ENCODE measurements around the gene ZNF827.

The ZNF827 gene

GRCh38 chr4:145828802-145829485 is 109.7 kb downstream of the ZNF827 start:
- DNase-seq (ENCODE audit: insufficient read length, low spot score) (no peak), FAIRE-seq (no peak)
- no peak for TF ChIP-seq CTCF (IDR thresholded peaks at IDR 0.05; ENCODE audit: insufficient read depth, missing control alignments)

DNA sequence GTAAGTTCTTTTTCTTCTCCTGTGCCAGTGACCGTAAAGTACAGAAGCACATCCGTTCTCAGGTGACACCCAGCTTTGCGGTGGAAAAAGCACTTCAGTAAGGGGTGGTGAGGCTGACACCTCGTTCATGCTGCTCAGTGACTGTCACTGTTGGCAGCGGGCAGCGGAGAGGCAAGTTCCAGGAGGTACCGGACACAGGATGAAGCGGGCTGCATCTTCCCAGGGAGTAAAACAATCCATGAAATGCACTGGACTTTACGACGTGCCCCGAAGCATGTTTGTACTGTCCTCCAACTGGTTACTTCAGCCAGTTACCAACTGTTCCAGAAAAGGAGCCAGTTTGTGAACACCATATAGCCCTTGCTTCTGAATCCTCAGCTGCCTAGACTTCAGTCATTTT is 110.7 kb downstream of the ZNF827 start:
- no peak for DNase-seq (ENCODE audit: insufficient read length, low spot score)
- TF ChIP-seq CTCF (IDR thresholded peaks at IDR 0.05; ENCODE audit: insufficient read depth, missing control alignments), result no peak
- no peak for FAIRE-seq

- DNase-seq (ENCODE audit: insufficient read length, low spot score) (no peak), FAIRE-seq (no peak)
- no peak for TF ChIP-seq CTCF (IDR thresholded peaks at IDR 0.05; ENCODE audit: insufficient read depth, missing control alignments)
Measured at GRCh38 chr4:145825255-145825654, 113.4 kb downstream of the ZNF827 start.

DNA sequence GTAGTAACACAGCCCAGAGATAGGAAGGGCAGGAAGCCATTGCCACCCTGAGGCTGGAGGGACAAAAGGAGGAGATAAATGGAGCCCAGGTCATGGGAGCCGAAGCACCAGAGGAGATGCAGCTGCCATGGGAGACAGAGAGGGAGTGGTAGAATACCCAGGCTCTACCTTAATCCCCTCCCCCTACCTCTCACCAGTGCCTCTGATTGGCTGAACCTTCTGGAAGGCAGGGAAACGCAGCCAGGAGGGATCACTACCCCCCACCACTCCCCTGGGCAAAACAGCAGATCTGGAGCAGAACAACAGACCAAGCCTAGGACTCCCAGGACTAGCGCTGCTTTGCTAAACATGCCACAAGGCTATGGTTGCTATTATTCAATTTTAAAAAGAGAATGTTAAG is 114.2 kb downstream of the ZNF827 start:
- no peak for DNase-seq (ENCODE audit: insufficient read length, low spot score)

GRCh38 chr4:145823743-145824142 is 114.9 kb downstream of the ZNF827 start:
- FAIRE-seq (no peak), DNase-seq (ENCODE audit: insufficient read length, low spot score) (no peak)
- TF ChIP-seq CTCF (IDR thresholded peaks at IDR 0.05; ENCODE audit: insufficient read depth, missing control alignments), result no peak

More for the DNA sequence above, 114.2 kb downstream of the ZNF827 start:
- no peak for FAIRE-seq
- TF ChIP-seq CTCF (IDR thresholded peaks at IDR 0.05; ENCODE audit: insufficient read depth, missing control alignments), result no peak

DNA sequence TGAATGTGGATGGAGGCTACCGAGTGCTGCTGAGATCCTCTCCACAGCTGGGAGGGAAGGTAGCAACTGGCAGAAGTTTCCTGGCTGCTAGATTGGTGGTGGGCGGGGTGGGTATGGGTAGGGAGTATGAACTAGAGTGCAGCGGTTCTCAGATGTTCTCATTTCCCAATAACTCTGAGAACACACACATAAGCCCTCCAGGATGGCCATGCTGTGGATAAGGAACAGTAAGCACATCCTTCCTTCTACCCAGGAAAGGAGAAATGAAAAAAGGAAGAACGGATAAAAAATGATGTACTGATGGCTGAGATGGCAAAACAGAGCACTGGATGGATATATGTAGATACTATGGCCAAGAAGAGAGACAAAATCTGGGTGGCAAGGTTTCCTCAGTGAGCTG is 116.0 kb downstream of the ZNF827 start:
- DNase-seq (ENCODE audit: insufficient read length, low spot score), result no peak
- no peak for TF ChIP-seq CTCF (IDR thresholded peaks at IDR 0.05; ENCODE audit: insufficient read depth, missing control alignments)
- FAIRE-seq, result no peak

- DNase-seq (ENCODE audit: insufficient read length, low spot score) (no peak), FAIRE-seq (no peak)
- no peak for TF ChIP-seq CTCF (IDR thresholded peaks at IDR 0.05; ENCODE audit: insufficient read depth, missing control alignments)
Measured at GRCh38 chr4:145822181-145822580, 116.4 kb downstream of the ZNF827 start.

All from D721Med (cell line).